Measurements from ENCODE around the gene GH2. TPM values are rescaled to one million over a fixed set of nuclear protein-coding genes. Genes with fewer than 3 reads are reported as not detected.

GH2 gene
- total and polyA plus RNA-seq, 2 experiments from 2014 or later, result 0.59 to 2.3 TPM

GRCh38 chr17:63831505-63831904, 50.2 kb downstream of the GH2 start:
- Mint-ChIP-seq H3K9me3 (no peaks in the 10 kb centered on the region), H3K27ac (no peak overlapping the region), H3K27me3 (ENCODE audit: insufficient read depth, low read depth, poor library complexity) (peaks cover 30% of the 10 kb centered on the region), H3K4me1 (peaks cover 13% of the 10 kb centered on the region), H3K4me3 (no peak overlapping the region), H3K36me3 (ENCODE audit: low read depth) (peaks cover 95% of the 10 kb centered on the region)
- Histone ChIP-seq H3K4me2 (no peak overlapping the region), H3K27ac (ENCODE audit: low read depth) (no peak overlapping the region), H3K4me3 (no peak overlapping the region), H2AFZ (no peak overlapping the region), H3K36me3 (ENCODE audit: insufficient read depth) (peaks cover 41% of the 10 kb centered on the region), H3K9me2 (ENCODE audit: insufficient read depth) (no peaks in the 10 kb centered on the region), H3K27me3 (ENCODE audit: insufficient read depth) (no peaks in the 10 kb centered on the region), H3K4me1 (ENCODE audit: insufficient read depth) (no peaks in the 10 kb centered on the region; the same call in 1 of the 2 replicates), H4K20me1 (replicated peaks; ENCODE audit: insufficient read depth) (peaks cover 20% of the 10 kb centered on the region), H3F3A (replicated peaks; ENCODE audit: low read depth) (peaks cover 13% of the 10 kb centered on the region; the same call in 1 of the 2 replicates), H3K79me2 (replicated peaks; ENCODE audit: insufficient read depth) (peaks cover 24% of the 10 kb centered on the region)
- no peak for TF ChIP-seq REST (IDR thresholded peaks at IDR 0.05; ENCODE audit: unreplicated experiment)
- TF ChIP-seq ZNF114 (CRISPR knock-in tag; IDR thresholded peaks at IDR 0.05), result no peak
- no peak for TF ChIP-seq CTCF (conservative IDR thresholded peaks at IDR 0.05; ENCODE audit: low read depth in 2 of 2)
- TF ChIP-seq ZNF462 (CRISPR knock-in tag; IDR thresholded peaks at IDR 0.05), result no peak
- no peak for ATAC-seq
- DNase-seq (ENCODE audit: low spot score), result no peak

Data from GM23338 (cell line).